ENCODE data around the gene ZNF710. TPM values are rescaled to one million over a fixed set of nuclear protein-coding genes. Genes with fewer than 3 reads are reported as not detected.

ZNF710 gene
- total RNA-seq, 1 experiment from 2014 or later: 27.3 TPM

GRCh38 chr15:90015749-90016148, 14.6 kb downstream of the ZNF710 start:
- TF ChIP-seq CTCF (conservative IDR thresholded peaks at IDR 0.05; ENCODE audit: low read depth, low read length): no peak
- no peak for TF ChIP-seq EZH2 (IDR thresholded peaks at IDR 0.05; ENCODE audit: borderline replicate concordance, low read depth, low read length, poor library complexity, severe bottlenecking)
- DNase-seq (ENCODE audit: low spot score): no peak
- Histone ChIP-seq H3K4me3 (ENCODE audit: low read depth, low read length, poor library complexity, severe bottlenecking) (no peak overlapping the region), H3K9me3 (ENCODE audit: low read depth, low read length, poor library complexity, severe bottlenecking) (peaks cover 18% of the 10 kb centered on the region), H3K27me3 (replicated peaks; ENCODE audit: insufficient read depth, low read depth, low read length, poor library complexity) (no peaks in the 10 kb centered on the region), H3K4me1 (ENCODE audit: insufficient read depth, low read length, poor library complexity, severe bottlenecking) (peaks cover 25% of the 10 kb centered on the region), H3K36me3 (ENCODE audit: insufficient read depth, low read length, poor library complexity, severe bottlenecking) (peaks cover 5% of the 10 kb centered on the region), H3K27ac (ENCODE audit: low read depth, low read length, poor library complexity, severe bottlenecking) (no peak overlapping the region)
- intact Hi-C loops (cut with micrococcal nuclease; ENCODE audit: unreplicated experiment): no loop called here
- CTCF ChIA-PET: no interaction called here
- BruUV-seq (replicated peaks): no TSS peak
- POLR2A ChIA-PET (ENCODE audit: low non-redundant PET): no interaction called here

GRCh38 chr15:90016721-90017120, 15.6 kb downstream of the ZNF710 start:
- intact Hi-C loops (cut with micrococcal nuclease; ENCODE audit: unreplicated experiment): no loop called here
- TF ChIP-seq CTCF (conservative IDR thresholded peaks at IDR 0.05; ENCODE audit: low read depth, low read length): no peak
- TF ChIP-seq EZH2 (IDR thresholded peaks at IDR 0.05; ENCODE audit: borderline replicate concordance, low read depth, low read length, poor library complexity, severe bottlenecking): no peak
- POLR2A ChIA-PET (ENCODE audit: low non-redundant PET): interaction anchor here (0.6 kb wide), 1 partner anchor 9 kb away, joined by 3 read pairs; no protein-coding TSS in a partner anchor
- Histone ChIP-seq H3K27ac (ENCODE audit: low read depth, low read length, poor library complexity, severe bottlenecking) (no peak overlapping the region), H3K36me3 (ENCODE audit: insufficient read depth, low read length, poor library complexity, severe bottlenecking) (peaks cover 4% of the 10 kb centered on the region), H3K4me1 (ENCODE audit: insufficient read depth, low read length, poor library complexity, severe bottlenecking) (peaks cover 25% of the 10 kb centered on the region), H3K27me3 (replicated peaks; ENCODE audit: insufficient read depth, low read depth, low read length, poor library complexity) (no peaks in the 10 kb centered on the region), H3K4me3 (ENCODE audit: low read depth, low read length, poor library complexity, severe bottlenecking) (no peak overlapping the region), H3K9me3 (ENCODE audit: low read depth, low read length, poor library complexity, severe bottlenecking) (peaks cover 11% of the 10 kb centered on the region)
- BruUV-seq (replicated peaks): no TSS peak
- CTCF ChIA-PET: no interaction called here
- no peak for DNase-seq (ENCODE audit: low spot score)

- no peak for DNase-seq (ENCODE audit: low spot score)
- intact Hi-C loops (cut with micrococcal nuclease; ENCODE audit: unreplicated experiment): no loop called here
- H3K9me3 ChIP-seq (ENCODE audit: low read depth, low read length, poor library complexity, severe bottlenecking): no peaks in the 10 kb centered on the region
- no TSS peak for BruUV-seq (replicated peaks)
- no peak overlapping the region for H3K4me3 ChIP-seq (ENCODE audit: low read depth, low read length, poor library complexity, severe bottlenecking)
- ChIA-PET CTCF (no interaction called here), POLR2A (ENCODE audit: low non-redundant PET) (no interaction called here)
- no peaks in the 10 kb centered on the region for H3K27me3 ChIP-seq (replicated peaks; ENCODE audit: insufficient read depth, low read depth, low read length, poor library complexity)
- peaks cover 25% of the 10 kb centered on the region for H3K4me1 ChIP-seq (ENCODE audit: insufficient read depth, low read length, poor library complexity, severe bottlenecking)
- TF ChIP-seq CTCF (conservative IDR thresholded peaks at IDR 0.05; ENCODE audit: low read depth, low read length) (no peak), EZH2 (IDR thresholded peaks at IDR 0.05; ENCODE audit: borderline replicate concordance, low read depth, low read length, poor library complexity, severe bottlenecking) (no peak)
- no peaks in the 10 kb centered on the region for H3K36me3 ChIP-seq (ENCODE audit: insufficient read depth, low read length, poor library complexity, severe bottlenecking)
- no peak overlapping the region for H3K27ac ChIP-seq (ENCODE audit: low read depth, low read length, poor library complexity, severe bottlenecking)
Measured at GRCh38 chr15:90018216-90018831, 17.2 kb downstream of the ZNF710 start.

Data from A673 (cell line).